Neural cell (in vitro differentiated cells): ENCODE data around the gene E2F2.

Source experiments
- CTCF ChIP-seq: fragments of 450-650 bp; IDR thresholded peaks from 2 replicates; pipeline ENCODE4 v1.5.1; 2014; ENCODE audit warnings: antibody characterized with exemption, mild to moderate bottlenecking, moderate library complexity; ENCODE audit not compliant: poor library complexity, severe bottlenecking
- TF ChIP-seq, protein P1 (sequence below): IDR thresholded peaks from 2 replicates; pipeline ENCODE4 v1.6.1; 2012; ENCODE audit warnings: borderline replicate concordance

- TF ChIP-seq CTCF, result no peak
- TF ChIP-seq, protein P1, sequence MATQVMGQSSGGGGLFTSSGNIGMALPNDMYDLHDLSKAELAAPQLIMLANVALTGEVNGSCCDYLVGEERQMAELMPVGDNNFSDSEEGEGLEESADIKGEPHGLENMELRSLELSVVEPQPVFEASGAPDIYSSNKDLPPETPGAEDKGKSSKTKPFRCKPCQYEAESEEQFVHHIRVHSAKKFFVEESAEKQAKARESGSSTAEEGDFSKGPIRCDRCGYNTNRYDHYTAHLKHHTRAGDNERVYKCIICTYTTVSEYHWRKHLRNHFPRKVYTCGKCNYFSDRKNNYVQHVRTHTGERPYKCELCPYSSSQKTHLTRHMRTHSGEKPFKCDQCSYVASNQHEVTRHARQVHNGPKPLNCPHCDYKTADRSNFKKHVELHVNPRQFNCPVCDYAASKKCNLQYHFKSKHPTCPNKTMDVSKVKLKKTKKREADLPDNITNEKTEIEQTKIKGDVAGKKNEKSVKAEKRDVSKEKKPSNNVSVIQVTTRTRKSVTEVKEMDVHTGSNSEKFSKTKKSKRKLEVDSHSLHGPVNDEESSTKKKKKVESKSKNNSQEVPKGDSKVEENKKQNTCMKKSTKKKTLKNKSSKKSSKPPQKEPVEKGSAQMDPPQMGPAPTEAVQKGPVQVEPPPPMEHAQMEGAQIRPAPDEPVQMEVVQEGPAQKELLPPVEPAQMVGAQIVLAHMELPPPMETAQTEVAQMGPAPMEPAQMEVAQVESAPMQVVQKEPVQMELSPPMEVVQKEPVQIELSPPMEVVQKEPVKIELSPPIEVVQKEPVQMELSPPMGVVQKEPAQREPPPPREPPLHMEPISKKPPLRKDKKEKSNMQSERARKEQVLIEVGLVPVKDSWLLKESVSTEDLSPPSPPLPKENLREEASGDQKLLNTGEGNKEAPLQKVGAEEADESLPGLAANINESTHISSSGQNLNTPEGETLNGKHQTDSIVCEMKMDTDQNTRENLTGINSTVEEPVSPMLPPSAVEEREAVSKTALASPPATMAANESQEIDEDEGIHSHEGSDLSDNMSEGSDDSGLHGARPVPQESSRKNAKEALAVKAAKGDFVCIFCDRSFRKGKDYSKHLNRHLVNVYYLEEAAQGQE, result no peak
Observed at GRCh38 chr1:23565776-23566175, 34.7 kb upstream of the E2F2 start.
